ENCODE measurements around the gene EFNA5. TPM values are rescaled to one million over a fixed set of nuclear protein-coding genes. Genes with fewer than 3 reads are reported as not detected.

Gene EFNA5
- total RNA-seq, 1 experiment from 2014 or later = 5.8 TPM

GRCh38 chr5:107571621-107572536 is 98.9 kb downstream of the EFNA5 start:
- peak; percentile 97 for DNase-seq (ENCODE audit: low read depth)

- DNase-seq (ENCODE audit: low read depth) = peak; percentile 52
Observed at GRCh38 chr5:107570805-107571531, 99.8 kb downstream of the EFNA5 start.

GRCh38 chr5:107570181-107570580 is 100.6 kb downstream of the EFNA5 start:
- DNase-seq (ENCODE audit: low read depth) = no peak

GRCh38 chr5:107567901-107568671 is 102.7 kb downstream of the EFNA5 start:
- DNase-seq (ENCODE audit: low read depth) = no peak

- no peak for DNase-seq (ENCODE audit: low read depth)
Observed at GRCh38 chr5:107566986-107567385, 103.8 kb downstream of the EFNA5 start.

- DNase-seq (ENCODE audit: low read depth) = no peak
Observed at GRCh38 chr5:107565791-107566767, 104.7 kb downstream of the EFNA5 start.

GRCh38 chr5:107564931-107565372 is 105.8 kb downstream of the EFNA5 start:
- DNase-seq (ENCODE audit: low read depth) = peak; percentile 53

GRCh38 chr5:107563959-107564544 is 106.7 kb downstream of the EFNA5 start:
- DNase-seq (ENCODE audit: low read depth) = no peak

GRCh38 chr5:107560377-107560776 is 110.4 kb downstream of the EFNA5 start:
- no peak for DNase-seq (ENCODE audit: low read depth)

GRCh38 chr5:107558823-107559375 is 111.8 kb downstream of the EFNA5 start:
- no peak for DNase-seq (ENCODE audit: low read depth)

GRCh38 chr5:107557051-107557658 is 113.6 kb downstream of the EFNA5 start:
- peak; percentile 90 for DNase-seq (ENCODE audit: low read depth)

- DNase-seq (ENCODE audit: low read depth) = no peak
Observed at GRCh38 chr5:107556575-107556974, 114.2 kb downstream of the EFNA5 start.

- DNase-seq (ENCODE audit: low read depth) = peak; percentile 48
Observed at GRCh38 chr5:107555425-107556090, 115.2 kb downstream of the EFNA5 start.

GRCh38 chr5:107554776-107555424 is 115.8 kb downstream of the EFNA5 start:
- no peak for DNase-seq (ENCODE audit: low read depth)

- peak; percentile 87 for DNase-seq (ENCODE audit: low read depth)
Observed at GRCh38 chr5:107553117-107553555, 117.6 kb downstream of the EFNA5 start.

- DNase-seq (ENCODE audit: low read depth) = no peak
Observed at GRCh38 chr5:107551088-107551487, 119.6 kb downstream of the EFNA5 start.

- no peak for DNase-seq (ENCODE audit: low read depth)
Observed at GRCh38 chr5:107549567-107549966, 121.2 kb downstream of the EFNA5 start.

GRCh38 chr5:107548477-107548876 is 122.3 kb downstream of the EFNA5 start:
- no peak for DNase-seq (ENCODE audit: low read depth)

Data from Daoy (cell line).